Measurements from ENCODE around the gene PLEKHA7. TPM values are rescaled to one million over a fixed set of nuclear protein-coding genes. Genes with fewer than 3 reads are reported as not detected.

PLEKHA7 gene
- total and polyA plus RNA-seq, 2 of the 13 experiments (the other 11 are each of a cell fraction or from before 2014, with no cell fraction given) = 17.5 to 18.7 TPM

GRCh38 chr11:16781936-16782919 lies 232.0 kb downstream of the PLEKHA7 start:
- H3K27ac ChIP-seq (ENCODE audit: extremely low read length, insufficient read depth, low read length) = no peak overlapping the region
- FAIRE-seq (no peak), DNase-seq (ENCODE audit: low spot score) (no peak), ATAC-seq (no peak)
- H3K4me3 ChIP-seq (replicated peaks in 1 of 3; ENCODE audit: insufficient read depth in 1 of 3, low read depth in 2 of 3, low read length in 3 of 3) = no peak overlapping the region
- POLR2A ChIA-PET = no interaction called here
- no peaks in the 10 kb centered on the region for H3K27me3 ChIP-seq (ENCODE audit: control insufficient read depth in 1 of 2, insufficient read depth in 2 of 2, low read length in 2 of 2)
- H2AFZ ChIP-seq (ENCODE audit: low read length) = no peak overlapping the region
- no peak overlapping the region for H3K9ac ChIP-seq (ENCODE audit: insufficient read depth, low read depth, low read length)
- no peaks in the 10 kb centered on the region for H3K9me3 ChIP-seq (ENCODE audit: low read length)
- H4K20me1 ChIP-seq (ENCODE audit: insufficient read depth, low read length) = no peaks in the 10 kb centered on the region
- in situ Hi-C loops (cut with HindIII; ENCODE audit: extremely low pct_ligation_motif_present, low pct_unique_long_range_greater_than_20kb) (no loop called here), intact Hi-C loops (cut with micrococcal nuclease; ENCODE audit: unreplicated experiment) (loop anchor here (10.0 kb wide), 1 partner anchor 143 kb away; no protein-coding TSS in a partner anchor)
- H3K79me2 ChIP-seq (ENCODE audit: insufficient read depth, low read length) = no peaks in the 10 kb centered on the region
- CTCF ChIA-PET (ENCODE audit: low intra/inter-chr PET ratio, low total read pairs) = no interaction called here
- no peak overlapping the region for H3K4me2 ChIP-seq (ENCODE audit: low read depth, low read length)
- BruUV-seq (replicated peaks) = no TSS peak
- H3K36me3 ChIP-seq (replicated peaks in 1 of 2; ENCODE audit: control insufficient read depth in 1 of 2, insufficient read depth in 2 of 2, low read length in 2 of 2) = peaks cover 2 to 5% of the 10 kb centered on the region in 2 experiments; a peak in 4 of 5 replicates
- peaks cover 42% of the 10 kb centered on the region for H3K4me1 ChIP-seq (ENCODE audit: insufficient read depth, low read length)
- WGBS (ENCODE audit: low lambda C conversion rate) = 89% methylated on average over 9 of the region's 11 CpGs
- TF ChIP-seq SKI (IDR thresholded peaks at IDR 0.05; ENCODE audit: partially characterized antibody) (no peak), NFAT5 (CRISPR knock-in tag; IDR thresholded peaks at IDR 0.05) (no peak), HBP1 (CRISPR knock-in tag; IDR thresholded peaks at IDR 0.05; ENCODE audit: low read depth) (no peak), ZNF7 (CRISPR knock-in tag; IDR thresholded peaks at IDR 0.05) (no peak), ZNF280B (CRISPR knock-in tag; IDR thresholded peaks at IDR 0.05; ENCODE audit: borderline replicate concordance) (no peak), MBNL3 (CRISPR knock-in tag; conservative IDR thresholded peaks at IDR 0.05) (no peak), HNRNPH1 (optimal IDR thresholded peaks at IDR 0.05; ENCODE audit: low read depth, low read length) (no peak), GATAD1 (CRISPR knock-in tag; IDR thresholded peaks at IDR 0.05) (no peak), DPF2 (CRISPR knock-in tag; IDR thresholded peaks at IDR 0.05; ENCODE audit: borderline replicate concordance, low read depth) (no peak), IKZF4 (CRISPR knock-in tag; IDR thresholded peaks at IDR 0.05; ENCODE audit: borderline replicate concordance, low read depth, not compliant biosample characterization) (no peak), GATAD2A (CRISPR knock-in tag; IDR thresholded peaks at IDR 0.05) (no peak), PAWR (CRISPR knock-in tag; IDR thresholded peaks at IDR 0.05; ENCODE audit: borderline replicate concordance) (no peak)
- TF ChIP-seq, protein P1, sequence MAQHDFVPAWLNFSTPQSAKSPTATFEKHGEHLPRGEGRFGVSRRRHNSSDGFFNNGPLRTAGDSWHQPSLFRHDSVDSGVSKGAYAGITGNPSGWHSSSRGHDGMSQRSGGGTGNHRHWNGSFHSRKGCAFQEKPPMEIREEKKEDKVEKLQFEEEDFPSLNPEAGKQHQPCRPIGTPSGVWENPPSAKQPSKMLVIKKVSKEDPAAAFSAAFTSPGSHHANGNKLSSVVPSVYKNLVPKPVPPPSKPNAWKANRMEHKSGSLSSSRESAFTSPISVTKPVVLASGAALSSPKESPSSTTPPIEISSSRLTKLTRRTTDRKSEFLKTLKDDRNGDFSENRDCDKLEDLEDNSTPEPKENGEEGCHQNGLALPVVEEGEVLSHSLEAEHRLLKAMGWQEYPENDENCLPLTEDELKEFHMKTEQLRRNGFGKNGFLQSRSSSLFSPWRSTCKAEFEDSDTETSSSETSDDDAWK (CRISPR knock-in tag; IDR thresholded peaks at IDR 0.05) = no peak
